ENCODE results near the gene NANOS3. TPM values are rescaled to one million over a fixed set of nuclear protein-coding genes. Genes with fewer than 3 reads are reported as not detected.

The NANOS3 gene
- total and polyA plus RNA-seq, 9 of the 15 experiments (the other 6 are each of a cell fraction or from before 2014, with no cell fraction given): not detected

DNA sequence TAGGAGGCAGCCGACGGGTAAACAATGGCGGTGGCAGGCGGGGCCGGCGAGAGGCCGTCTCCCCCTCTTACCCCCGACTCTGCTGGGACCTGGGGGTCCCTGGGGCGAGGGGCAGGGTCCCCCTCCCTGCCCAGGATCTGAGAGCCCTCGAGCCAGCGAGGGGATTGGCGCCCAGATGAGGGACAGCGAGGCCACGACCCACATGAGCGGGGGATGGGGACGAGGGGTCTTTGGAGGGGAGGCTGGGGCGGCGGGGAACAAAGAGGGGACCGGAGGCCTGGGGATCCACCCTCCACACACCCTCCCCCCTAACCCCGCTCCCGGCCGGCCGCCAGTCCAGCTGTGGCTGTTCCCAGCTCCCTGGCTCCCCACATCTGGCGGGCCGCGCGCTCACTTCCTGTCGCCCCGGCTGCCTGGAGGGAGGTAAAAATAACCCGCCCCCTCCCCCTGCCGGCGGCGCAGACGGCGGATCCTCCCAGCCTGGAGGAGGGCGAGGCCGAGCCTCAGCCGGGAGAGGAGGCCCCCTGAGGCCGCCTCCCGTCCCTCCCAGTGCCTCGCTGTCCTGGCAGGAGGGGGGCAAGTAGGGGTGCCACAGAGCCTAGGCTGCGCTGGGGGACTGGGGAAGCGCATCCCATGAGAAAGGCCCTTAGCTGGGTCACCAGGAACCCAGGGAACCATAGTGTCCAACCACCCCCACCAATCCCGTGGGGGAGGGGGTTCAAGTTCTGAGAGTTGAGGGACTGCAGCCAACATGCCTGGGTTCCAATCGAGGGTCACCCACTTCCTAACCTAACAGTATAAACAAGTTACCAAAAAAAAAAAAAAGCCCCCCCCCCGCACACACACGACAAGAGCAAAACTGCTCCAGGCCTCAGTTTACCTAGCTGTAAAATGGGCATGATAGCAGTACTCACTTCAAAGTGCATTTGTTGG, 29.3 kb upstream of the NANOS3 start (continued):
- TF ChIP-seq MTA1 (IDR thresholded peaks at IDR 0.05; ENCODE audit: borderline replicate concordance) (no peak), MCM7 (IDR thresholded peaks at IDR 0.05) (peak in 1 of 2 experiments; percentile 48; a peak in 1 of 4 replicates), ETV5 (CRISPR knock-in tag; IDR thresholded peaks at IDR 0.05; ENCODE audit: low read depth) (peak; percentile 94), ADNP (tag; IDR thresholded peaks at IDR 0.05) (peak; percentile 100), JUN (IDR thresholded peaks at IDR 0.05; ENCODE audit: borderline replicate concordance, low read depth, low read length) (peak; percentile 26; the same call in 1 of the 2 replicates), JUN (CRISPR knock-in tag; IDR thresholded peaks at IDR 0.05; ENCODE audit: borderline replicate concordance) (no peak), KAT2B (IDR thresholded peaks at IDR 0.05; ENCODE audit: low read depth, low read length) (no peak), EP300 (IDR thresholded peaks at IDR 0.05; ENCODE audit: low read length) (peak; percentile 59), ZNF551 (CRISPR knock-in tag; IDR thresholded peaks at IDR 0.05) (no peak), BHLHE40 (IDR thresholded peaks at IDR 0.05; ENCODE audit: low read length) (peak; percentile 19; the same call in 1 of the 2 replicates), CBFA2T3 (IDR thresholded peaks at IDR 0.05) (peak; percentile 71), POLR2AphosphoS5 (IDR thresholded peaks at IDR 0.05; ENCODE audit: control insufficient read depth, insufficient read depth, low read depth, low read length) (peak; percentile 86), PHB2 (IDR thresholded peaks at IDR 0.05; ENCODE audit: low read depth) (0 out of 2 replicates have a peak, but pooled peaks have one; percentile 22), SRSF9 (IDR thresholded peaks at IDR 0.05; ENCODE audit: borderline replicate concordance, low read depth, low read length) (no peak), PHF8 (IDR thresholded peaks at IDR 0.05; ENCODE audit: borderline replicate concordance, low read length) (peak; percentile 56; the same call in 1 of the 2 replicates), POLR2AphosphoS2 (IDR thresholded peaks at IDR 0.05; ENCODE audit: low read length) (no peak), ZNF354B (CRISPR knock-in tag; IDR thresholded peaks at IDR 0.05) (no peak)
- TF ChIP-seq, protein P1, sequence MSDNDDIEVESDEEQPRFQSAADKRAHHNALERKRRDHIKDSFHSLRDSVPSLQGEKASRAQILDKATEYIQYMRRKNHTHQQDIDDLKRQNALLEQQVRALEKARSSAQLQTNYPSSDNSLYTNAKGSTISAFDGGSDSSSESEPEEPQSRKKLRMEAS (CRISPR knock-in tag; IDR thresholded peaks at IDR 0.05): no peak
- TF ChIP-seq, protein P2, sequence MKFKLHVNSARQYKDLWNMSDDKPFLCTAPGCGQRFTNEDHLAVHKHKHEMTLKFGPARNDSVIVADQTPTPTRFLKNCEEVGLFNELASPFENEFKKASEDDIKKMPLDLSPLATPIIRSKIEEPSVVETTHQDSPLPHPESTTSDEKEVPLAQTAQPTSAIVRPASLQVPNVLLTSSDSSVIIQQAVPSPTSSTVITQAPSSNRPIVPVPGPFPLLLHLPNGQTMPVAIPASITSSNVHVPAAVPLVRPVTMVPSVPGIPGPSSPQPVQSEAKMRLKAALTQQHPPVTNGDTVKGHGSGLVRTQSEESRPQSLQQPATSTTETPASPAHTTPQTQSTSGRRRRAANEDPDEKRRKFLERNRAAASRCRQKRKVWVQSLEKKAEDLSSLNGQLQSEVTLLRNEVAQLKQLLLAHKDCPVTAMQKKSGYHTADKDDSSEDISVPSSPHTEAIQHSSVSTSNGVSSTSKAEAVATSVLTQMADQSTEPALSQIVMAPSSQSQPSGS (CRISPR knock-in tag; IDR thresholded peaks at IDR 0.05): no peak
